ENCODE results near the gene NEDD4L.
A peak's percentile ranks its signal among the peaks of the same experiment; 100 is the strongest.

The NEDD4L gene

GRCh38 chr18:58391932-58392323 is 347.9 kb downstream of the NEDD4L start:
- DNase-seq (ENCODE audit: low spot score): no peak
- no peak for FAIRE-seq

- DNase-seq (ENCODE audit: low spot score) (peak; percentile 81), FAIRE-seq (peak; percentile 89)
These were observed 348.4 kb downstream of the NEDD4L start for GRCh38 chr18:58392324-58393000.

GRCh38 chr18:58393295-58393694 is 349.3 kb downstream of the NEDD4L start:
- DNase-seq (ENCODE audit: low spot score) (no peak), FAIRE-seq (no peak)

- peak; percentile 90 for DNase-seq (ENCODE audit: low spot score)
- FAIRE-seq: peak; percentile 92
These were observed 350.0 kb downstream of the NEDD4L start for GRCh38 chr18:58394046-58394445.

GRCh38 chr18:58394602-58395425 is 350.8 kb downstream of the NEDD4L start:
- DNase-seq (ENCODE audit: low spot score) (no peak), FAIRE-seq (no peak)

- no peak for DNase-seq (ENCODE audit: low spot score)
- no peak for FAIRE-seq
These were observed 352.1 kb downstream of the NEDD4L start for GRCh38 chr18:58396144-58396543.

- DNase-seq (ENCODE audit: low spot score) (no peak), FAIRE-seq (no peak)
These were observed 352.9 kb downstream of the NEDD4L start for GRCh38 chr18:58396966-58397365.

GRCh38 chr18:58397385-58398132 is 353.5 kb downstream of the NEDD4L start:
- DNase-seq (ENCODE audit: low spot score) (no peak), FAIRE-seq (no peak)

GRCh38 chr18:58398648-58399398 is 354.8 kb downstream of the NEDD4L start:
- DNase-seq (ENCODE audit: low spot score) (peak; percentile 33), FAIRE-seq (no peak)

GRCh38 chr18:58400331-58400870 is 356.4 kb downstream of the NEDD4L start:
- DNase-seq (ENCODE audit: low spot score) (no peak), FAIRE-seq (no peak)

GRCh38 chr18:58401191-58401590 is 357.2 kb downstream of the NEDD4L start:
- DNase-seq (ENCODE audit: low spot score) (no peak), FAIRE-seq (no peak)

GRCh38 chr18:58402247-58402646 is 358.2 kb downstream of the NEDD4L start:
- FAIRE-seq: no peak
- peak; percentile 40 for DNase-seq (ENCODE audit: low spot score)

- no peak for DNase-seq (ENCODE audit: low spot score)
- no peak for FAIRE-seq
These were observed 359.1 kb downstream of the NEDD4L start for GRCh38 chr18:58402951-58403702.

- DNase-seq (ENCODE audit: low spot score): no peak
- FAIRE-seq: no peak
These were observed 359.9 kb downstream of the NEDD4L start for GRCh38 chr18:58403799-58404455.

GRCh38 chr18:58405107-58405898 is 361.3 kb downstream of the NEDD4L start:
- no peak for FAIRE-seq
- DNase-seq (ENCODE audit: low spot score): no peak

- DNase-seq (ENCODE audit: low spot score) (no peak), FAIRE-seq (no peak)
These were observed 363.2 kb downstream of the NEDD4L start for GRCh38 chr18:58407263-58407648.

GRCh38 chr18:58407649-58408407 is 363.8 kb downstream of the NEDD4L start:
- FAIRE-seq (no peak), DNase-seq (ENCODE audit: low spot score) (no peak)

- no peak for FAIRE-seq
- no peak for DNase-seq (ENCODE audit: low spot score)
These were observed 364.6 kb downstream of the NEDD4L start for GRCh38 chr18:58408665-58409064.
